Measurements from ENCODE around the gene SCFD2. TPM values are rescaled to one million over a fixed set of nuclear protein-coding genes. Genes with fewer than 3 reads are reported as not detected.
"Not testable (repeated sequence)": the region's sequence is repeated elsewhere in the genome, so short reads cannot be mapped to it uniquely, and the experiment has no call there.

The SCFD2 gene
- total RNA-seq = 10 to 100 TPM; 13.4 to 32.8 (median 28.0) TPM
- 10 to 100 TPM; 15.9 to 20.8 TPM for polyA plus RNA-seq
- total RNA-seq = 32.4 reads per million, percentile 61 among the genes with 10 or more reads in this experiment

DNA sequence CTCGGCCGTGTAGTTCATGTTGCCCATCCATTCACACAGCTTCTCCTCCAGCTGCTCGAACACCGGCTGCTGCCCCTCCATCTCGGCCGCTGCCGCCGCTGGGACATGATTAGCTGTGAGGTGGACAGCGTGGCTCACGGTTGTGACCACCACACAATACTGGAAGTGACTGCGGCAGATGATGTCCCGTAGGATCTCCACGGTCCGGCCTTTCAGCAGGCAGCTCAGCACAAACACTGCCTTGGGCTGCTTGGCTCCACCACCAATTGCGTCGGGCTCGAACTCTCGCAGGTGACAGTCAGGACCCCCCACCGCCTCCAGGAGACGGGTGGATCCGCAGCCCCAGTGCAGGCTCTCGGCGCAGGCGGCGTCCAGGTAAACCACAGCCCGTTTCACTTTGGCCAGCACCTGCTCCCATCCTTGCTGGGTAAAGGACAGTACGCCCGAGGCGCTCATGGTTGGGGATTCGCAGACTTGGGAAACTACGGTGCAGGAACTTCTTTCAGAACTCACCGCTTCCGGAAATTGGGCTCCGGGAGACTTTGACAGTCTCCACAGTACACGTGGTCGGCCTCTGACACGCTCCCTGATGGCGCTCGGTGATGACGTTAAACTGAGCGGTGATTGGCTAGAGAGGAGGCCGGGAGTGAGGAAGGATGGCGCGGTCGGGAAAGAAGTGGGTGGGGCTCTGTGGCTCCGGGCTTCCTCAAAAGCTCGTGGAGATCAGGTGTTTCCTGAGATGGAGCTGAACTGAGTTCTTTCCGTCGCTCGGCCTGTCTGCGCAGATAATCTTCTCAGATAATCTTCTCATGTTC, at the start of gene SCFD2:
SCFD2 (minus strand) TSS at position 576 of the 815 bp plus-strand sequence.
- H3K27me3 Mint-ChIP-seq = peaks cover 0 to 20% (median 3%) of the 10 kb centered on the region in 5 donors
- H3K27ac ChIP-seq (ENCODE audit: low read depth, low read length) = peak within 1 kb of the TSS; percentile 85
- H3K4me1 Mint-ChIP-seq = peaks cover 32 to 64% (median 50%) of the 10 kb centered on the region in 7 donors
- intact Hi-C loops (cut with micrococcal nuclease) = loop anchor here (1.0 to 10.0 kb wide), 9 partner anchors 12 to 1579 kb away; partner anchors contain the start of genes CHIC2 (in 2 of the 2), FIP1L1 (in 2 of the 2) and RASL11B (in 1 of the 2)
- H3K4me3 Mint-ChIP-seq = peak within 1 kb of the TSS; percentile 92 to 99 (median 96)
- peak; percentile 86 to 97 (median 94) for DNase-seq
- H3K27me3 ChIP-seq (ENCODE audit: control insufficient read depth in 2 of 2, insufficient read depth in 2 of 2, low read length in 2 of 2) = no peaks in the 10 kb centered on the region
- POLR2A ChIA-PET = interaction anchor here (0.6 to 3.7 kb wide), 5 partner anchors 9 to 81 kb away, joined by 3 to 35 read pairs (median 7); partner anchors contain the start of gene FIP1L1
- peak; percentile 99 for ATAC-seq
- H3K36me3 Mint-ChIP-seq = peaks cover 0 to 8% (median 0%) of the 10 kb centered on the region in 5 donors
- CTCF ChIA-PET = interaction anchor here (1.2 kb wide), 1 partner anchor 35 kb away, joined by 4 read pairs; no protein-coding TSS in a partner anchor
- no peaks in the 10 kb centered on the region for H3K9me3 ChIP-seq (ENCODE audit: control insufficient read depth in 2 of 3, low read length in 3 of 3)
- peaks cover 0 to 6% (median 0%) of the 10 kb centered on the region in 11 donors for H3K9me3 Mint-ChIP-seq
- peak within 1 kb of the TSS; percentile 95 to 99 (median 96) for H3K27ac Mint-ChIP-seq
- H3K4me1 ChIP-seq (ENCODE audit: control insufficient read depth in 2 of 2, insufficient read depth in 2 of 2, low read length in 2 of 2) = peaks cover 7 to 23% of the 10 kb centered on the region in 2 donors
- H3K36me3 ChIP-seq (ENCODE audit: control insufficient read depth in 2 of 3, insufficient read depth in 3 of 3, low read length in 3 of 3) = no peaks in the 10 kb centered on the region
- H3K4me3 ChIP-seq (ENCODE audit: low read length) = peak within 1 kb of the TSS; percentile 72

DNA sequence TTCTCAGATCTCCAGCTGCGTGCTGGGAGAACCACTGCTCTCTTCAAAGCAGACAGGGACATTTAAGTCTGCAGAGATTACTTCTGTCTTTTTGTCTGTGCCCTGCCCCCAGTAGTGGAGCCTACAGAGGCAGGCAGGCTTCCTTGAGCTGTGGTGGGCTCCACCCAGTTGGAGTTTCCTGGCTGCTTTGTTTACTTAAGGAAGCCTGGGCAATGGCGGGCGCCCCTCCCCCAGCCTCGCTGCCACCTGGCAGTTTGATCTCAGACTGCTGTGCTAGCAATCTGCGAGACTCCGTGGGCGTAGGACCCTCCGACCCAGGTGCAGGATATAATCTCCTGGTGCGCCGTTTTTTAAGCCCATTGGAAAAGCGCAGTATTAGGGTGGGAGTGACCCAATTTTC, 43.6 kb upstream of the SCFD2 start:
- H3K27me3 Mint-ChIP-seq; H3K9me3 ChIP-seq (ENCODE audit: control insufficient read depth in 2 of 3, low read length in 3 of 3); H3K36me3 ChIP-seq (ENCODE audit: control insufficient read depth in 2 of 3, insufficient read depth in 3 of 3, low read length in 3 of 3); H3K4me3 ChIP-seq (ENCODE audit: low read length); H3K4me1 ChIP-seq (ENCODE audit: control insufficient read depth in 2 of 2, insufficient read depth in 2 of 2, low read length in 2 of 2); ATAC-seq; H3K27ac ChIP-seq (ENCODE audit: low read depth, low read length); DNase-seq; POLR2A ChIA-PET; intact Hi-C loops (cut with micrococcal nuclease); H3K27me3 ChIP-seq (ENCODE audit: control insufficient read depth in 2 of 2, insufficient read depth in 2 of 2, low read length in 2 of 2): not testable (repeated sequence)
- Mint-ChIP-seq H3K9me3 (peaks cover 0 to 12% (median 5%) of the 10 kb centered on the region in 11 donors), H3K4me1 (peaks cover 36 to 74% (median 64%) of the 10 kb centered on the region in 7 donors), H3K36me3 (peaks cover 13 to 56% (median 35%) of the 10 kb centered on the region in 5 donors), H3K27ac (peak overlapping the region in 1 of 9 donors; percentile 54), H3K4me3 (peak overlapping the region in 2 of 10 donors; percentile 18 to 45)
- CTCF ChIA-PET = interaction anchor here (0.9 kb wide), 1 partner anchor 10 kb away, joined by 4 read pairs; no protein-coding TSS in a partner anchor

DNA sequence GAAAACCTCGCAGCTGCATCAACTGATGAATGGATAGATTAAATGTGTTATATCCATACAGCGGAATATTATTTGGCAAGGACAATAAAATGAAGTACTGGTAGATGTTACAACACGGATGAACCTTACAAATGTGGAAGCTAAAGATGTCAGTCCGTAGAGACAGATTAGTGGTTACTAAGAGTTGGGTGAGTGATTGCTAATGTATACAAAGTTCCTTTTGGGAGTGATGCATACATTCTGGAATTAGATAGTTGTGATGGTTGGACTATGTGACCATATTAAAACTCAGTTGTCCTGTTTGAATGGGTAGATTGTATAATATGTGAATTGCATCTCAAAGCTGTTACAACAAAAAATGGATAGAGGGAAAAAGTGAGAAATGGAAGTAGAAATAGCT, 14.4 kb upstream of the SCFD2 start:
- DNase-seq = no peak
- Mint-ChIP-seq H3K4me1 (peaks cover 22 to 58% (median 43%) of the 10 kb centered on the region in 7 donors), H3K4me3 (peak overlapping the region; percentile 25 to 99 (median 60)), H3K27me3 (peaks cover 0 to 4% (median 0%) of the 10 kb centered on the region in 5 donors), H3K36me3 (peaks cover 0 to 21% (median 11%) of the 10 kb centered on the region in 5 donors), H3K9me3 (peaks cover 0 to 9% (median 0%) of the 10 kb centered on the region in 11 donors), H3K27ac (peak overlapping the region in 1 of 9 donors; percentile 57)
- intact Hi-C loops (cut with micrococcal nuclease) = no loop called here
- Histone ChIP-seq H3K27me3 (ENCODE audit: control insufficient read depth in 2 of 2, insufficient read depth in 2 of 2, low read length in 2 of 2) (no peaks in the 10 kb centered on the region), H3K9me3 (ENCODE audit: control insufficient read depth in 2 of 3, low read length in 3 of 3) (no peaks in the 10 kb centered on the region), H3K36me3 (ENCODE audit: control insufficient read depth in 2 of 3, insufficient read depth in 3 of 3, low read length in 3 of 3) (peaks cover 0 to 23% (median 13%) of the 10 kb centered on the region in 3 experiments), H3K4me1 (ENCODE audit: control insufficient read depth in 2 of 2, insufficient read depth in 2 of 2, low read length in 2 of 2) (peaks cover 17 to 21% of the 10 kb centered on the region in 2 donors), H3K27ac (ENCODE audit: low read depth, low read length) (no peak overlapping the region), H3K4me3 (ENCODE audit: low read length) (no peak overlapping the region)
- POLR2A ChIA-PET = interaction anchor here (4.4 kb wide), 1 partner anchor 14 kb away, joined by 35 read pairs; the partner anchor contains the start of gene SCFD2
- ATAC-seq = no peak
- CTCF ChIA-PET = no interaction called here

DNA sequence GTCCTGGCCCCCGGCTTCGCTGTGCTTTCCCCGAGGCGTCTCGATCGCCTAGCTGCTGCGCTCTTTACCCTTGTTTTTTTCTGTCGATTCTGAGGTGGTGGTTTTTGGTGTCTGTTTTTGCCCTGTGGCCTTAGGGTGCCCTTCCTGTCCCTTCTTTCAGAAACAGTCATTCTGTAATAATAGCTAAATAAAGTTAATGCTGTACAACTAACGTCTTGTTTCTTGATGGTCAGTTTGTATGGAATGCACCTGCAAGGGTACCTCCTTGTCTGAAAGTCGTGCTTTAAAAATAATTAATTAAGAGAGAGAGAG, 12.3 kb upstream of the SCFD2 start:
- intact Hi-C loops (cut with micrococcal nuclease) = loop anchor here (5.0 to 10.0 kb wide), 5 partner anchors 513 to 1564 kb away; partner anchors contain the start of genes DCUN1D4 (in 1 of the 2), RASL11B (in 1 of the 2) and SGCB (in 1 of the 2)
- no peaks in the 10 kb centered on the region for H3K27me3 ChIP-seq (ENCODE audit: control insufficient read depth in 2 of 2, insufficient read depth in 2 of 2, low read length in 2 of 2)
- Mint-ChIP-seq H3K27me3 (peaks cover 0 to 15% (median 1%) of the 10 kb centered on the region in 5 donors), H3K36me3 (peaks cover 0 to 17% (median 7%) of the 10 kb centered on the region in 5 donors), H3K27ac (peak overlapping the region; percentile 97 to 100 (median 99)), H3K9me3 (peaks cover 0 to 9% (median 0%) of the 10 kb centered on the region in 11 donors), H3K4me1 (peaks cover 20 to 53% (median 42%) of the 10 kb centered on the region in 7 donors), H3K4me3 (peak overlapping the region; percentile 94 to 100 (median 99))
- peaks cover 0 to 15% (median 8%) of the 10 kb centered on the region in 3 experiments for H3K36me3 ChIP-seq (ENCODE audit: control insufficient read depth in 2 of 3, insufficient read depth in 3 of 3, low read length in 3 of 3)
- DNase-seq (no peak), ATAC-seq (no peak)
- ChIA-PET POLR2A (interaction anchor here (0.9 to 4.4 kb wide), 3 partner anchors 12 to 666 kb away, joined by 4 to 35 read pairs (median 7); partner anchors contain the start of gene SCFD2), CTCF (no interaction called here)
- peak overlapping the region; percentile 89 for H3K27ac ChIP-seq (ENCODE audit: low read depth, low read length)
- H3K4me3 ChIP-seq (ENCODE audit: low read length) = peak overlapping the region; percentile 85
- H3K9me3 ChIP-seq (ENCODE audit: control insufficient read depth in 2 of 3, low read length in 3 of 3) = no peaks in the 10 kb centered on the region
- peaks cover 17 to 21% of the 10 kb centered on the region in 2 donors for H3K4me1 ChIP-seq (ENCODE audit: control insufficient read depth in 2 of 2, insufficient read depth in 2 of 2, low read length in 2 of 2)

DNA sequence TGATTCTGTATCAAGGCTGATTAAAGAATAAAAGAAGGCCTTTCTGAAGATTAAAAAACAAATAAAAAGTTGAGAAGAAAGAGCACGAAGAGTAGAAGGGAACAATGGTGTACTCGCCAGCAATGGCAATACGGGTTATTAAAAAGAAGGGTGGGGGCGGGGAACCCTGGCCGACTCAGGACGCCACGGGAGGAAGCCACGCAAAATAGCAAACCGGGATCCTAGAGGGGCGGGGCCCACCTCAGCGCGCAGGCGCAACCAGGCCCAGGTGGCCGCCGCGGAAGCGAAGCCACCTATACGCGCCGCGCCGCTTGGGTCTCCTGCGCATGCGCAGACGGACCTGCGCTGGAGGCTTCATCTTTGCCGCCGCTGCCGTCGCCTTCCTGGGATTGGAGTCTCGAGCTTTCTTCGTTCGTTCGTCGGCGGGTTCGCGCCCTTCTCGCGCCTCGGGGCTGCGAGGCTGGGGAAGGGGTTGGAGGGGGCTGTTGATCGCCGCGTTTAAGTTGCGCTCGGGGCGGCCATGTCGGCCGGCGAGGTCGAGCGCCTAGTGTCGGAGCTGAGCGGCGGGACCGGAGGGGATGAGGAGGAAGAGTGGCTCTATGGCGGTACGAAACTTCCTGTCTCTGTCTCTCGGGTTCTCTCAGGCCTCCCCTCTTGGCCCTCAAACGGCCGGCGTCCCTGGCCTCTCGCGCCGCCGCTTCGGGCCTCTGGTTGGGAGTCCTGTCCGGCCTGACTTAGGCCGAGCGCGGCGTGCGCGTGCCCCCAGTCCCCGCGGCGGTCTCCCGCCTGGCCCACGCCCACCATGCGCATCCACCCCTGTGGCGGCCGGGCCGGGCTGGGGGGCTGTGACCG, 11.7 kb upstream of the SCFD2 start, which contains the start of gene FIP1L1:
FIP1L1 (plus strand) TSS at position 323 of the 852 bp plus-strand sequence; CDS start at position 521, 198 bp downstream.
- Histone ChIP-seq H3K9me3 (ENCODE audit: control insufficient read depth in 2 of 3, low read length in 3 of 3) (no peaks in the 10 kb centered on the region), H3K27me3 (ENCODE audit: control insufficient read depth in 2 of 2, insufficient read depth in 2 of 2, low read length in 2 of 2) (no peaks in the 10 kb centered on the region), H3K36me3 (ENCODE audit: control insufficient read depth in 2 of 3, insufficient read depth in 3 of 3, low read length in 3 of 3) (peaks cover 0 to 12% (median 5%) of the 10 kb centered on the region in 3 experiments), H3K4me3 (ENCODE audit: low read length) (peak within 1 kb of the TSS; percentile 85), H3K4me1 (ENCODE audit: control insufficient read depth in 2 of 2, insufficient read depth in 2 of 2, low read length in 2 of 2) (peaks cover 17 to 21% of the 10 kb centered on the region in 2 donors), H3K27ac (ENCODE audit: low read depth, low read length) (peak within 1 kb of the TSS; percentile 89)
- Mint-ChIP-seq H3K36me3 (peaks cover 0 to 14% (median 7%) of the 10 kb centered on the region in 5 donors), H3K27me3 (peaks cover 0 to 15% (median 4%) of the 10 kb centered on the region in 5 donors), H3K4me3 (peak within 1 kb of the TSS; percentile 94 to 100 (median 99)), H3K4me1 (peaks cover 20 to 53% (median 37%) of the 10 kb centered on the region in 7 donors), H3K27ac (peak within 1 kb of the TSS; percentile 97 to 100 (median 99)), H3K9me3 (peaks cover 0 to 9% (median 0%) of the 10 kb centered on the region in 11 donors)
- ChIA-PET POLR2A (interaction anchor here (0.9 to 4.4 kb wide), 3 partner anchors 11 to 665 kb away, joined by 4 to 35 read pairs (median 7); partner anchors contain the start of gene SCFD2), CTCF (no interaction called here)
- intact Hi-C loops (cut with micrococcal nuclease) = loop anchor here (1.0 to 10.0 kb wide), 7 partner anchors 11 to 1565 kb away; partner anchors contain the start of genes SCFD2 (in 2 of the 2), DCUN1D4 (in 1 of the 2), RASL11B (in 1 of the 2) and SGCB (in 1 of the 2)
- peak; percentile 97 for ATAC-seq
- DNase-seq = peak; percentile 92 to 97 (median 96)

Data from naive thymus-derived CD4-positive, alpha-beta T cell (primary cell).